WTC11 (cell line): ENCODE measurements around the gene KIT. TPM values are rescaled to one million over a fixed set of nuclear protein-coding genes. Genes with fewer than 3 reads are reported as not detected.

Source experiments
- ATAC-seq: fragments of 200-7000 bp; cut with Tn5 transposase; 2 replicates; pipeline ENCODE4 v1.10.0; 2021; ENCODE audit warnings: mild to moderate bottlenecking, moderate library complexity
- CTCF ChIA-PET: fragments of 300-600 bp; sonication (Branson Sonifier 250); formaldehyde crosslinking; loops from one replicate; lab custom pipeline; 2021; ENCODE audit warnings: antibody characterized with exemption; lab: Charles Lee
- POLR2A ChIA-PET: fragments of 350-600 bp; sonication (Branson Sonifier 250); formaldehyde crosslinking; loops from one replicate; lab custom pipeline; 2021; ENCODE audit warnings: antibody characterized with exemption; lab: Charles Lee
- DNase-seq: peaks from one replicate; pipeline ENCODE4 v3.0.0; 2021; ENCODE audit warnings: low spot score
- H3K27ac Mint-ChIP-seq: 2 replicates; pipeline ENCODE4 v1.8.0; 2021; ENCODE audit warnings: mixed read lengths
- H3K27me3 Mint-ChIP-seq: 2 replicates; pipeline ENCODE4 v1.8.0; 2021; ENCODE audit warnings: low read depth, mild to moderate bottlenecking, moderate library complexity, mixed read lengths
- H3K36me3 Mint-ChIP-seq: 2 replicates; pipeline ENCODE4 v1.8.0; 2021; ENCODE audit warnings: mixed read lengths
- H3K4me1 Mint-ChIP-seq: 2 replicates; pipeline ENCODE4 v1.8.0; 2022; ENCODE audit warnings: mixed read lengths
- H3K4me3 Mint-ChIP-seq: 2 replicates; pipeline ENCODE4 v1.8.0; 2021; ENCODE audit warnings: mild to moderate bottlenecking, moderate library complexity, mixed read lengths
- H3K9me3 Mint-ChIP-seq: 2 replicates; pipeline ENCODE4 v1.8.0; 2021; ENCODE audit warnings: mixed read lengths
- AR ChIP-seq: fragments of 250-450 bp; sonication (Bioruptor Pico); IDR thresholded peaks from 2 replicates; pipeline ENCODE4 v1.9.0; 2021; ENCODE audit warnings: mild to moderate bottlenecking
- ATF2 ChIP-seq: sonication (generic); formaldehyde crosslinking; IDR thresholded peaks from 2 replicates; pipeline ENCODE4 v1.8.1; 2022; ENCODE audit warnings: low read depth, missing genetic modification reagents, borderline replicate concordance
- CREM ChIP-seq: sonication (generic); formaldehyde crosslinking; IDR thresholded peaks from 2 replicates; pipeline ENCODE4 v1.8.1; 2022; ENCODE audit warnings: mild to moderate bottlenecking, missing genetic modification reagents, moderate library complexity
- E2F4 ChIP-seq: sonication (generic); formaldehyde crosslinking; IDR thresholded peaks from 2 replicates; pipeline ENCODE4 v1.8.1; 2022; ENCODE audit warnings: low read depth, mild to moderate bottlenecking, moderate library complexity, missing genetic modification reagents, borderline replicate concordance
- EMX1 ChIP-seq: fragments of 250-450 bp; sonication (Bioruptor Pico); IDR thresholded peaks from 2 replicates; pipeline ENCODE4 v1.8.0; 2021; ENCODE audit warnings: mild to moderate bottlenecking
- FOXK1 ChIP-seq: sonication (generic); formaldehyde crosslinking; IDR thresholded peaks from 2 replicates; pipeline ENCODE4 v1.8.0; 2022; ENCODE audit warnings: mild to moderate bottlenecking, moderate library complexity, missing genetic modification reagents
- IRF1 ChIP-seq: sonication (generic); formaldehyde crosslinking; IDR thresholded peaks from 2 replicates; pipeline ENCODE4 v1.8.0; 2023; ENCODE audit warnings: missing genetic modification reagents
- IRF2 ChIP-seq: sonication (generic); formaldehyde crosslinking; IDR thresholded peaks from 2 replicates; pipeline ENCODE4 v1.8.0; 2022; ENCODE audit warnings: low read depth, missing genetic modification reagents, borderline replicate concordance
- MLX ChIP-seq: sonication (generic); formaldehyde crosslinking; IDR thresholded peaks from 2 replicates; pipeline ENCODE4 v1.8.1; 2023; ENCODE audit warnings: mild to moderate bottlenecking, missing genetic modification reagents, moderate library complexity
- MXD4 ChIP-seq: fragments of 250-450 bp; sonication (Bioruptor Pico); IDR thresholded peaks from 2 replicates; pipeline ENCODE4 v1.8.0; 2021; ENCODE audit warnings: mild to moderate bottlenecking, moderate library complexity, borderline replicate concordance
- NR3C1 ChIP-seq: sonication (generic); formaldehyde crosslinking; conservative IDR thresholded peaks from 2 replicates; pipeline ENCODE4 v1.8.1; 2023; ENCODE audit warnings: low read depth, mild to moderate bottlenecking, missing genetic modification reagents
- PRDM15 ChIP-seq: sonication (generic); formaldehyde crosslinking; IDR thresholded peaks from 2 replicates; pipeline ENCODE4 v1.8.0; 2022; ENCODE audit warnings: missing genetic modification reagents
- SMAD4 ChIP-seq: sonication (generic); formaldehyde crosslinking; IDR thresholded peaks from 2 replicates; pipeline ENCODE4 v1.8.0; 2022; ENCODE audit warnings: mild to moderate bottlenecking, missing genetic modification reagents
- TCF7 ChIP-seq: sonication (generic); formaldehyde crosslinking; IDR thresholded peaks from 2 replicates; pipeline ENCODE4 v1.8.0; 2022; ENCODE audit warnings: mild to moderate bottlenecking, low read depth, missing genetic modification reagents, moderate library complexity
- TEAD1 ChIP-seq: sonication (generic); formaldehyde crosslinking; IDR thresholded peaks from 2 replicates; pipeline ENCODE4 v1.8.0; 2022; ENCODE audit warnings: mild to moderate bottlenecking, missing genetic modification reagents
- TEAD4 ChIP-seq: sonication (generic); formaldehyde crosslinking; IDR thresholded peaks from 2 replicates; pipeline ENCODE4 v1.8.0; 2022; ENCODE audit warnings: mild to moderate bottlenecking, missing genetic modification reagents
- USF1 ChIP-seq: sonication (generic); formaldehyde crosslinking; IDR thresholded peaks from 2 replicates; pipeline ENCODE4 v1.8.0; 2022; ENCODE audit warnings: mild to moderate bottlenecking, missing genetic modification reagents
- USF2 ChIP-seq: sonication (generic); formaldehyde crosslinking; IDR thresholded peaks from 2 replicates; pipeline ENCODE4 v1.8.1; 2023; ENCODE audit warnings: mild to moderate bottlenecking, missing genetic modification reagents, moderate library complexity
- ZNF416 ChIP-seq: fragments of 250-450 bp; sonication (Bioruptor Pico); IDR thresholded peaks from 2 replicates; pipeline ENCODE4 v1.9.0; 2021; ENCODE audit warnings: mild to moderate bottlenecking, inconsistent platforms
- ZNF512 ChIP-seq: sonication (generic); formaldehyde crosslinking; IDR thresholded peaks from 2 replicates; pipeline ENCODE4 v1.8.1; 2022; ENCODE audit warnings: missing genetic modification reagents, borderline replicate concordance
- total RNA-seq: library from RNA; stranded (reverse); gene quantifications from 3 replicates; pipeline ENCODE4 v1.2.3, GENCODE V29; 2021

The KIT gene
- total RNA-seq, 1 experiment from 2014 or later, result 23.3 TPM

- ATAC-seq (no peak), DNase-seq (no peak)
- ChIA-PET CTCF (no interaction called here), POLR2A (no interaction called here)
- Mint-ChIP-seq H3K27ac (no peak overlapping the region), H3K4me3 (no peak overlapping the region), H3K4me1 (peaks cover 2% of the 10 kb centered on the region), H3K9me3 (no peaks in the 10 kb centered on the region), H3K36me3 (no peaks in the 10 kb centered on the region), H3K27me3 (no peaks in the 10 kb centered on the region)
- no peak for TF ChIP-seq ZNF416 (CRISPR knock-in tag)
- no peak for TF ChIP-seq IRF1
- TF ChIP-seq FOXK1 (CRISPR knock-in tag), result no peak
- TF ChIP-seq NR3C1 (CRISPR knock-in tag), result no peak
Observed at GRCh38 chr4:54716478-54717065, 58.8 kb downstream of the KIT start.

- H3K4me3 Mint-ChIP-seq, result no peak overlapping the region
- no peaks in the 10 kb centered on the region for H3K27me3 Mint-ChIP-seq
- no peak for ATAC-seq
- peak overlapping the region; percentile 60; the same call in 1 of the 2 replicates for H3K27ac Mint-ChIP-seq
- H3K4me1 Mint-ChIP-seq, result peaks cover 2% of the 10 kb centered on the region
- POLR2A ChIA-PET, result no interaction called here
- H3K36me3 Mint-ChIP-seq, result no peaks in the 10 kb centered on the region
- CTCF ChIA-PET, result no interaction called here
- no peak for DNase-seq
- no peaks in the 10 kb centered on the region for H3K9me3 Mint-ChIP-seq
- no peak for TF ChIP-seq TEAD4
- TF ChIP-seq TCF7 (CRISPR knock-in tag), result no peak
- TF ChIP-seq ATF2 (CRISPR knock-in tag), result no peak
- TF ChIP-seq PRDM15 (CRISPR knock-in tag), result no peak
- TF ChIP-seq TEAD1 (CRISPR knock-in tag), result no peak
- no peak for TF ChIP-seq E2F4
- no peak for TF ChIP-seq USF1 (CRISPR knock-in tag)
- TF ChIP-seq CREM (CRISPR knock-in tag), result no peak
- TF ChIP-seq MLX (CRISPR knock-in tag), result no peak
- TF ChIP-seq EMX1 (CRISPR knock-in tag), result no peak
- no peak for TF ChIP-seq ZNF512 (CRISPR knock-in tag)
- no peak for TF ChIP-seq SMAD4 (CRISPR knock-in tag)
- TF ChIP-seq USF2 (CRISPR knock-in tag), result no peak
- TF ChIP-seq IRF2 (CRISPR knock-in tag), result no peak
- no peak for TF ChIP-seq AR (CRISPR knock-in tag)
- TF ChIP-seq MXD4 (CRISPR knock-in tag), result no peak
Observed at GRCh38 chr4:54717694-54718093, 59.9 kb downstream of the KIT start.
